Epithelial cell of proximal tubule (primary cell): ENCODE data around the gene FBRSL1. TPM values are rescaled to one million over a fixed set of nuclear protein-coding genes. Genes with fewer than 3 reads are reported as not detected.
A peak's percentile ranks its signal among the peaks of the same experiment; 100 is the strongest.

Experiments
- DNase-seq: peaks from one replicate; pipeline ENCODE4 v3.0.0-alpha.2; 2011; ENCODE audit warnings: low read depth
- H3K4me3 ChIP-seq: 2 replicates; pipeline ENCODE4 v1.5.1; 2011; ENCODE audit warnings: low read depth, mild to moderate bottlenecking, low read length
- total RNA-seq: library from RNA; depleted of rRNA; stranded (reverse); fragments of >200 nt; gene quantifications from 2 replicates; pipeline ENCODE4 v1.2.3, GENCODE V29; 2015
- TF ChIP-seq, protein P1 (sequence below): conservative IDR thresholded peaks from 2 replicates; pipeline ENCODE4 v1.5.1; 2012; ENCODE audit warnings: low read depth, mild to moderate bottlenecking, low read length

Gene FBRSL1
- total RNA-seq, 1 donor from 2014 or later, result 95.9 TPM

DNA sequence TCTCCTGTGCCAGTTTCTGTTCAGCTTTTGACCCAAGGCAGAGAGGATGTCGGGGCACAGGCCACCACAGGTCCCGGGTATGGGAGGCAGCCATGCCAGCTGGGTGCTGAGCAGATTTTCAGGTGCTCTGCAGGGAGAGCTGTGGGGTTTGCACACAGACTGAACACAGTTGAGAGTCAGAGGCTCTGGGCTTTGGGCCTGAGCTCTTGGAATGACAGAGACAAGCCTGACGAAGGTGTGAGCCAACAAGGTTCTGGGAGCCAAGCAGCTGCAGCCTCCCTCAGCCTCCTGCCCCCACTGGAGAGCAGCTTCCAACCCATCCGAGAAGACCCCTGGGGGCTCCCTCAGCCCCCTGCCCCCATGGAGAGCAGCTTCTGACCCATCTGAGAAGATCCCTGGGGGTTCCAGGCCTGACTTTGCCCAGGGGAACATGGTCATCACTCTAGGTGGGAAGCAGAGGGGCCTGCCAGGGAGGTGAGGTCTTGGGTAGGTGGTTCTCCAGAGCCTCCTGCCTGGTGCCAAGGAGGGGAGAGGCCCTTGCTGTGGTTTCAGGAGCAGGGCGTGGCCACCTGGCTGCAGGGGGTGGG is 13.8 kb downstream of the FBRSL1 start:
- no peak overlapping the region for H3K4me3 ChIP-seq
- TF ChIP-seq, protein P1, sequence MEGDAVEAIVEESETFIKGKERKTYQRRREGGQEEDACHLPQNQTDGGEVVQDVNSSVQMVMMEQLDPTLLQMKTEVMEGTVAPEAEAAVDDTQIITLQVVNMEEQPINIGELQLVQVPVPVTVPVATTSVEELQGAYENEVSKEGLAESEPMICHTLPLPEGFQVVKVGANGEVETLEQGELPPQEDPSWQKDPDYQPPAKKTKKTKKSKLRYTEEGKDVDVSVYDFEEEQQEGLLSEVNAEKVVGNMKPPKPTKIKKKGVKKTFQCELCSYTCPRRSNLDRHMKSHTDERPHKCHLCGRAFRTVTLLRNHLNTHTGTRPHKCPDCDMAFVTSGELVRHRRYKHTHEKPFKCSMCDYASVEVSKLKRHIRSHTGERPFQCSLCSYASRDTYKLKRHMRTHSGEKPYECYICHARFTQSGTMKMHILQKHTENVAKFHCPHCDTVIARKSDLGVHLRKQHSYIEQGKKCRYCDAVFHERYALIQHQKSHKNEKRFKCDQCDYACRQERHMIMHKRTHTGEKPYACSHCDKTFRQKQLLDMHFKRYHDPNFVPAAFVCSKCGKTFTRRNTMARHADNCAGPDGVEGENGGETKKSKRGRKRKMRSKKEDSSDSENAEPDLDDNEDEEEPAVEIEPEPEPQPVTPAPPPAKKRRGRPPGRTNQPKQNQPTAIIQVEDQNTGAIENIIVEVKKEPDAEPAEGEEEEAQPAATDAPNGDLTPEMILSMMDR, result no peak
- no peak for DNase-seq

DNA sequence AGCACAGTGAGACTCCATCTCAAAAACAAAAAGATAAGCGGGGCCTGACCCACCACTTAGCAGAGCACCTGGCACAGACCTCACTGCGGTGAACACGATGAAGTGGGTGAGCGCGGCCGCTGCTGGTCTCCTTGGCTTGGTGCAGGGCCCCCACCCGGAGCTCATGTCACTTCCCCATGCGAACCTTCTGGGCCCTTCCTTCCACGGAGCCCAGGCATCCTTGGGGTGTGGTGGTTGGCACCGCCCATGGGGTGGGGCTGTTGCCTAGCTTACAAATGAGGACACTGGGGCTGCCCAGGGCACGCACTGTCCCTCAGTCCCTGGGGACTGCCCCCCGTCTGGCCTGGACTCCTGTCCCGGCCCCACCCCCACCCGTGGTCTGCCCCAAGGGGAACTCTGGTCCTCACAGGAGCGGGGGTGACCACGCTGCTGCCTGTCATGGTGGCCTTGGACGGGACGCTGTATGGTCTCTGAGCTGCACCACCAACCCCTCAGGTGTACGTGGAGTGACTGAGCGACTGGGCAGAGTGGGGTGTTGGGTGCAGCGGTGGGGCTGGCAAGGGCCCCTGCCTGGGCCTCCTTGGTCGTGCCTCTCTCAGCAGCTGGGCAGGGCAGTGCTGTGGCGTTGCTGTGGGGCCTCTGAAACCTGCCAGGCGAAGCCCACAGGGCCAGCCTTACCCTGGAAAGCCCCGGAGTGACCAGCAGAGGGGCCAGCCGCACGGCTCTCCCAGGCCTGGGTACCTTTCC is 15.3 kb downstream of the FBRSL1 start:
- TF ChIP-seq, protein P1, result no peak
- no peak overlapping the region for H3K4me3 ChIP-seq
- DNase-seq, result no peak

DNA sequence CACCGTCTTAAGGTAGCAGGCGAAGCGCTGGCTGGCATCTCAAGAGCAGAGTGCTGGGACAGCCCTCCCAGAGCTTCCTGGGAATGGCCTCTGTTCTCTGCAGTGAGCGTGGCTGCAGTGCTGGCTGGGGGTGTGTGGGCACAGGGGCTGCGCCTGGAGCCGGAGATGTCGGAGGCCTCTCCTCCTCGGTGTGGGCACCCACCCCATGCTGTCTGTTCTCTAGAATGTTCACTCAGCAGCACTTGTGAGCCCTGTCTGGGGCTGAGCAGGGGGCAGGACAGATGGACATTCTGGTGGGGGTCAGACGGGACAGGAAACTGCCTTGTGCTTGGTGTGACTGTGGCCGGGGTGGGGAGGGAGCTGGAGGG is 15.9 kb downstream of the FBRSL1 start:
- DNase-seq, result no peak
- no peak overlapping the region for H3K4me3 ChIP-seq
- TF ChIP-seq, protein P1, result no peak

DNA sequence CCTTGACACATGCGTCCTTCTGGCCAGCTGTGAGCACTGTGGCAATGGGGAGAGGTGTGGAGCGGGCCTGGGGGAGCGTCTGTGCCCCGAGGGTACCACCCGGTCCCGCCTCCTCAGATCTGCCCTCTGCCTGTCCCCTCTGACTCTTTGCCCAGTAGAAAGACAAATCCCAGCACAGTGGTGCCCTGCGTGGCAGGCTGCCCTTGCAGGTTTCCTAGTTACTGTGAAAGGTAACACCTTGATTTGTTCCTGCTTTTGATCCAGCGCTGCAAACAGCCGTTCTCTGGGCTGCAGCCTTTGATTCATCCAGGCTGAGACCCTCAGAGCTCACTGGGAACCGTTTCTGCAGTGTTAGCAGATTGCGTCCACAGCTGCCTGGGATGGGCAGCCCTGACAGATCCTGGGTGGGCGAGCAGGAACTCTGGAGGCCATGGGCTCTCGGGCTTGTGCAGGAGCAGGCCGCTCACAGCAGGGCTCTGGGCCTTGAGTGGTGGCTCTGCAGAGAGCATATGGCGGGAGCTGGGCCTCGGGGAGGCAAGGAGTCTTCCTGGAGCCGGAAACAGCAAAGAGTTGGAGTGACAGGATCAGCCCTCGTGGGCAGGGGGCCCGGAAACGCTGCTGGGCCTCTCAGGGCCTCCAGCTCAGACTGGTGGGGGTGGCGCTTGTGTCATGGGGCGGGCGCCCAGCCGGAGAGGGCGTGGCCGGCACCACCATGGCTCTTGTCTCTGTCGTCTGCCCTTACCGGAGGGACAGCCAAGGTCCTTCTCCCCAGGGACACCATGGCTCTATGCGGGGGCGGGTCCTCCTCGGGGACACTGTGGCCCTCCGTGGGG is 16.6 kb downstream of the FBRSL1 start:
- no peak overlapping the region for H3K4me3 ChIP-seq
- no peak for DNase-seq
- TF ChIP-seq, protein P1, result no peak

DNA sequence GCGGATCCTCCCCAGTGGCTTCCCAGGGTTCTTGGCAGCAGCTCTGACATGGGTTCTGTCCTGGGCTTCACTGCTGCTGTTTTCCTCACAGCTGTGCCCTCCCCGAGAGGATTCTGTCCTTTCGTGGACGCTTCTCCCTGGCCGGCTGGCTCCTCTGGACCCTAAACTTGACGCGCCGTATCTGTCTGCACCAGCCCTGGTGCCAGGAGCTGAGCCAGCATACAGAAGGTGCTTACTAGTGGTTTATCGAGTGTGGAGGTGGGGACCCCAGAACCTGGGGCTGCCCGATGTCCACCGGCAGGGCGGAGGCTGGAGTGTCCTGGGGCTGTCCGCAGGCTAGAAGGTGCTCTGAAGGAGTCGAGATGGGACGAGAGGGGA is 17.2 kb downstream of the FBRSL1 start:
- no peak for DNase-seq
- H3K4me3 ChIP-seq, result no peak overlapping the region
- TF ChIP-seq, protein P1, result no peak

DNA sequence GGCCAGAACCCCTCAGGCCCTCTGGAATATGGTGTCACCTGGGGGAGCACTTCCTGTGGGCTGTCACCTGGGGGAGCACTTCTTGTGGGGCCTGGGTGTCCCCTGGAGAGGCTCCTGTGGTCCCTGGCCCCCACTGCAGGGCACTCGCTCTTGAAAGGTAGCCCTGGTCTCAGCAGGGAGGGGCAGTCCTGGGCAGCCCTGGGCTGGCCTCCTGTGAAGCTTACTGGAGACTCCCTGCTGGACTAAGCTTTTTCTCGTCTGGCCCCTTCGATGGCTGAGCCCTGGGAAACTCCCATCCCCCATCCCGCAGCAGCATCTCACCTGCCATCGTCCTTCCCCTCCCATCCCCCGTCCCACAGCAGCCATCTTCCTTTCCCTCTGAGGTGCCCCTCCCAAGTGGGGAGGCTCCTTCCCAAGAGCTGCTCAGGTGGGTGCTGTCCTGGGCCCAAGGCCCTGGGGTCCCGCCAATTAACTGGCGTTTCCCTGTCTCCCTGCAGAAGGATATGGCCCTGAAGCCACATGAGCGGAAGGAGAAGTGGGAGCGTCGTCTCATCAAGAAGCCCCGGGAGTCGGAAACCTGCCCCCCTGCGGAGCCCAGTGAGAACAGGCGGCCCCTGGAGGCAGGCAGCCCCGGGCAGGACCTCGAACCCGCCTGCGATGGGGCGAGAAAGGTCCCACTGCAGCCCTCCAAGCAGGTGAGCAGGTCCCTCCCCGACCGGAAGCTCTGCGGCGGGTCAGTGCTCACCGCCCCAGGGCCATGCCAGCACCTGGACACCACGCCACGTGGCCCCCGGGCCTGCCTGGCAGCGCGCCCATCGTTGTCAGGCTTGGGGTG is 17.9 kb downstream of the FBRSL1 start:
- no peak overlapping the region for H3K4me3 ChIP-seq
- DNase-seq, result no peak
- TF ChIP-seq, protein P1, result peak; percentile 30
